GM21619 (cell line): ENCODE data around the gene THADA.

Experiments
- ATAC-seq: cut with Tn5 transposase; IDR thresholded peaks from one replicate; pipeline ENCODE4 v1.9.1; 2021; ENCODE audit not compliant: unreplicated experiment

The THADA gene

GRCh38 chr2:43332653-43333052 is 263.2 kb downstream of the THADA start:
- ATAC-seq, result no peak

GRCh38 chr2:43331422-43331821 is 264.4 kb downstream of the THADA start:
- no peak for ATAC-seq

GRCh38 chr2:43329637-43330036 is 266.2 kb downstream of the THADA start:
- no peak for ATAC-seq

- ATAC-seq, result no peak
Measured at GRCh38 chr2:43328832-43329231, 267.0 kb downstream of the THADA start.

- no peak for ATAC-seq
Measured at GRCh38 chr2:43328133-43328532, 267.7 kb downstream of the THADA start.

- ATAC-seq, result no peak
Measured at GRCh38 chr2:43327119-43327518, 268.7 kb downstream of the THADA start.

- no peak for ATAC-seq
Measured at GRCh38 chr2:43326101-43326825, 269.6 kb downstream of the THADA start.

GRCh38 chr2:43325107-43325811 is 270.6 kb downstream of the THADA start:
- ATAC-seq, result no peak

- ATAC-seq, result no peak
Measured at GRCh38 chr2:43324259-43325106, 271.4 kb downstream of the THADA start.

GRCh38 chr2:43323857-43324256 is 272.0 kb downstream of the THADA start:
- no peak for ATAC-seq

- no peak for ATAC-seq
Measured at GRCh38 chr2:43321446-43321845, 274.4 kb downstream of the THADA start.

- ATAC-seq, result no peak
Measured at GRCh38 chr2:43319541-43319940, 276.3 kb downstream of the THADA start.

GRCh38 chr2:43318791-43319190 is 277.0 kb downstream of the THADA start:
- ATAC-seq, result no peak

GRCh38 chr2:43317680-43318079 is 278.2 kb downstream of the THADA start:
- ATAC-seq, result no peak

GRCh38 chr2:43317194-43317593 is 278.6 kb downstream of the THADA start:
- ATAC-seq, result no peak

- ATAC-seq, result no peak
Measured at GRCh38 chr2:43315482-43315881, 280.4 kb downstream of the THADA start.

- no peak for ATAC-seq
Measured at GRCh38 chr2:43314299-43314927, 281.4 kb downstream of the THADA start.

- no peak for ATAC-seq
Measured at GRCh38 chr2:43313642-43314017, 282.2 kb downstream of the THADA start.

GRCh38 chr2:43312755-43313641 is 282.8 kb downstream of the THADA start:
- ATAC-seq, result no peak

GRCh38 chr2:43311276-43311675 is 284.6 kb downstream of the THADA start:
- no peak for ATAC-seq
